Coronary artery (tissue), 2 donors: ENCODE measurements around the gene LCP2.

Experiments used
- DNase-seq: peaks from one replicate; pipeline ENCODE4 v3.0.0-alpha.2; 2017; ENCODE audit warnings: low spot score
- H3K27ac ChIP-seq, 2 donors: fragments of 200-600 bp; sonication (generic); one replicate each; pipeline ENCODE4 v1.5.1; 2016 to 2019
- H3K4me3 ChIP-seq: fragments of 200-600 bp; sonication (generic); 2 replicates; pipeline ENCODE4 v1.5.1; 2016; ENCODE audit warnings: mild to moderate bottlenecking, moderate library complexity
- TF ChIP-seq, protein P1 (sequence below): fragments of 200-600 bp; sonication (generic); IDR thresholded peaks from one replicate; pipeline ENCODE4 v1.5.1; 2019; ENCODE audit warnings: antibody characterized with exemption

The LCP2 gene

DNA sequence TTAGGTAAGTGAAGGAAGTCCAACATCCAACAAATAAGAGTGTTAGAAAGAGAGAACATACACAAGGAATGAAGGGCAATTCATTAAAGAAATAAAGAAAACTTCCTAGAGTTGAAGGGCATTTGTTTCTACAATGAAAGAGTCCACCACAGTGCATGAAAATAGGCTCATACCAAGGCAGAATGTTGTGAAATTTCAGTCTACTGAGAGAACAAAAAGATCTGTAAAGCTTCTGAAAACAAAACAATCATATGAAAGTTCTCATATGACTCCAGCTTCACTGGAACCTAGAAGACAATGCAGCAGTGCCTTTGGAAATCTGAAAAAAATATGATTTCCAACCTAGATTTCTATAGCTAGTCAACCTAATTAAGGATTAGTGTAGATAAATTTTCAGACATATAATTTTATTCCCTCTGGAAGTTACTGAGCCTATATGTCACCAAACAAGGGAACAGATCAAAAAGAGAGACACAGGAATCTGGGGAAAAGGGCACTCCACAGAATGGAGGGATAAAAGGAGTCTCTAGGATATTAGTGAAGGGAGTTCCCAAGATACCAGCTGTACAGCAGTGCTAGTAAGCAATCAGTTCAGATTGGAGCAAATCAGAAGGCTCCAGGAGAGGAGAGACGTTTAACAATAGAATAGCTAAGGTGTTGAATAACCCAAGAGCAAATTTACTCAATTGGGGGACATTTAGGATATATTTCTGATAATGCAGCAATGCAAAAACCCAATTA, 59.0 kb downstream of the LCP2 start:
- peak overlapping the region in 1 of 2 donors; percentile 32 for H3K27ac ChIP-seq
- no peak for DNase-seq
- no peak overlapping the region for H3K4me3 ChIP-seq
- TF ChIP-seq, protein P1, sequence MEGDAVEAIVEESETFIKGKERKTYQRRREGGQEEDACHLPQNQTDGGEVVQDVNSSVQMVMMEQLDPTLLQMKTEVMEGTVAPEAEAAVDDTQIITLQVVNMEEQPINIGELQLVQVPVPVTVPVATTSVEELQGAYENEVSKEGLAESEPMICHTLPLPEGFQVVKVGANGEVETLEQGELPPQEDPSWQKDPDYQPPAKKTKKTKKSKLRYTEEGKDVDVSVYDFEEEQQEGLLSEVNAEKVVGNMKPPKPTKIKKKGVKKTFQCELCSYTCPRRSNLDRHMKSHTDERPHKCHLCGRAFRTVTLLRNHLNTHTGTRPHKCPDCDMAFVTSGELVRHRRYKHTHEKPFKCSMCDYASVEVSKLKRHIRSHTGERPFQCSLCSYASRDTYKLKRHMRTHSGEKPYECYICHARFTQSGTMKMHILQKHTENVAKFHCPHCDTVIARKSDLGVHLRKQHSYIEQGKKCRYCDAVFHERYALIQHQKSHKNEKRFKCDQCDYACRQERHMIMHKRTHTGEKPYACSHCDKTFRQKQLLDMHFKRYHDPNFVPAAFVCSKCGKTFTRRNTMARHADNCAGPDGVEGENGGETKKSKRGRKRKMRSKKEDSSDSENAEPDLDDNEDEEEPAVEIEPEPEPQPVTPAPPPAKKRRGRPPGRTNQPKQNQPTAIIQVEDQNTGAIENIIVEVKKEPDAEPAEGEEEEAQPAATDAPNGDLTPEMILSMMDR: no peak

GRCh38 chr5:170235876-170236864, 61.4 kb downstream of the LCP2 start:
- TF ChIP-seq, protein P1: no peak
- H3K4me3 ChIP-seq: no peak overlapping the region
- no peak for DNase-seq
- H3K27ac ChIP-seq: no peak overlapping the region

DNA sequence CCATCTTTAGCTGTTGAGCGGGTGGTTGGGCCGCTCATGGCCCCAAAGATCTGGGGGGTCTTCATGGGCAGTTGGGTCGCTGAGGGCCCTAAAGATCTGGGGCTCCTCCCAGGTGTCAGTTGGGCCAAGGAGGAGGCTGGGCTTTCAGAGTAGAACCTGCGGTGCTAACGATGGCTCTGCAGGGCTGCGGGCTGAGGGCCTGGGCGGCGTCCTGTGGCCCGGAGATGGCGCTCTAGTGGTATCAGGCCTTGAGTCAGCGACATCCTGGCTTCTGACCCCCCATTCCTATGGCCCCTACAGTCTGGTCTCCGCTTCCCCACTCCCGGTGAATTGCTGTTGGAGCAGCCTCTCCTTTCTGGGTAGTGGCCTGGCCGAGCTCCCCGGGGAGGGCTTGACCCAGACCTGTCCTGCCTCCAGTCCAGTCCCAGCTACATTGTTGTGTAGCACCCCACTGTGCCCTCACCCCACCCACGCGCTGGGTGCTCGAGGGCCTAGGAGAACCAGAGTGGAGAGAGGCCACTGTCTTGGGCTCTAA, 64.2 kb downstream of the LCP2 start:
- no peak overlapping the region for H3K27ac ChIP-seq
- no peak overlapping the region for H3K4me3 ChIP-seq
- DNase-seq: no peak
- TF ChIP-seq, protein P1: no peak

DNA sequence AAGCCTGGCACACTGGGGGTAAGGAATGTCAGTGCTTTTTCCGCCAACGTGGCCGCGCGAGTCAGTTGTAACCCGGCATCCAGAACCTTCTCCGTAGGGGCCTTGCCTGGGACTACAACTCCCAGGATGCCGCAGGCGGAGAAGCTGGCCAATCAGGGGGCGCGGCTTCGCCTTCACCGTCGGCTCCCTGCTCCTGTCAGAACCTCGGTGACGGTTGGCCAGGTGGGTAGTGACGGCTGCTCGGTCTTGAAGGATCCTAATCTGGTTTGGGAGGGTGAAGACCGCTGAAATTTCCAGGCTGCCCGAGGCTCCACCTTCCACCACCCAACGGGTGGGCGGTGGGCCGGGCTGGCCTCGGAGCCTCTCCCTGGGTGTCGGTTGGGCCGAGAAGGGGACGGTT, 64.8 kb downstream of the LCP2 start, which contains the start of gene C5orf58:
Gene C5orf58, plus strand, starts transcription at position 200 of the 400 bp plus-strand sequence. CDS start 1,992 bp downstream, outside the sequence.
- H3K4me3 ChIP-seq: no peak within 1 kb of the TSS
- DNase-seq: no peak
- TF ChIP-seq, protein P1: no peak
- no peak within 1 kb of the TSS for H3K27ac ChIP-seq

- TF ChIP-seq, protein P1: no peak
- no peak overlapping the region for H3K27ac ChIP-seq
- DNase-seq: no peak
Observed at GRCh38 chr5:170228762-170229435, 68.7 kb downstream of the LCP2 start.

DNA sequence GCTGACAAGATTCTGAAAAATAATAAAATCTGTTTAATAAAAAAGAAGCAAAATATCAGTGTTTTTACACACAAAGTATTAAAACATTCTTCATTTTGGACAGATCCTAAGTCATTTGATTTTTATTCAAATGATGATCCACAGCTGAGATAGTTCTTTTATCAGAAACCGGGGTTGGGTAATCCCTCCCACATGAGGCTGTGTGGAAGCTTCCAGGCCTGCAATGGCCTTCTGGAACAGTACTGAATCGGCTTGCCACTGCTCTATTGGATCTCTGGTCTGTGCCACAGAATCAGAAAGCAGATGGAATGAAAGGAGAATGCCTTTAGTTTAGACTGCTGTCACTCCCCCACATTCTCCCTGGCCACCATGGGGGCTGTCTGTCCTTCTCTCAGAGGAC, 70.9 kb downstream of the LCP2 start:
- TF ChIP-seq, protein P1: no peak
- peak overlapping the region in 1 of 2 donors; percentile 20 for H3K27ac ChIP-seq
- no peak for DNase-seq
- H3K4me3 ChIP-seq: no peak overlapping the region

More at GRCh38 chr5:170228762-170229435, 68.7 kb downstream of the LCP2 start:
- H3K4me3 ChIP-seq: no peak overlapping the region
